GM19099 (cell line): Measurements from ENCODE around the gene PMAIP1.

Experiments used
- POLR2A ChIP-seq: IDR thresholded peaks from 3 replicates; pipeline ENCODE4 v1.6.1; 2011; ENCODE audit warnings: low read depth; ENCODE audit not compliant: insufficient read length; ENCODE audit errors: extremely low read depth

Gene PMAIP1

GRCh38 chr18:59950215-59950944 lies 50.6 kb downstream of the PMAIP1 start:
- no peak for TF ChIP-seq POLR2A

- TF ChIP-seq POLR2A, result no peak
Measured at GRCh38 chr18:59951591-59951990, 51.8 kb downstream of the PMAIP1 start.

DNA sequence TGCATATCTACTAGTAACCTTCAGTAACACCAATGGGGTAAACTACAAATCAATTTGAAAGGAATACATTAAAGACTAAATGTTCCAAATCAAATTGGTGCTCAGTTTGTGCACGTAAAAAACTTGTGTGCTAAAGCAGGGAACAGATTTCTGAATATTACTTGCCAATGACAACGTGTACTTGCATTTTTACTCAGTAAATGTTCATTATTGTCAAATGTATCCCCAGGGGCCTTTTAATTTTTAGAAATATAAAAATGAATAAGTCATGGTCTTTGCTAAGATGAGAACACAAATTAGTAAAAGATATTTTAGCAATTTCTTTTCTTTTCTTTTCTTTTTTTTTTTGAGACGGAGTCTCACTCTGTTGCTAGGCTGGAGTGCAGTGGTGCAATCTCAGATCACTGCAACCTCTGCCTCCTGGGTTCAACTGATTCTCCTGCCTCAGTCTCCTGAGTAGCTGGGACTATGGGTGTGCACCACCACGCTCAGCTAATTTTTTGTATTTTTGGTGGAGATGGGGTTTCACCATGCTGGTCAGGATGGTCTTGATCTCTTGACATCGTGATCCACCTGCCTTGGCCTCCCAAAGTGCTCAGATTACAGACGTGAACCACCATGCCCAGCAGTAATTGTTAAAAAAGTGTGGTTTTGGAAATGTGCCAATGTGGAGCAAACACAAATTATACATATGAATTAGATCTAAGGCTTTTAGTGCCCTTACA lies 52.6 kb downstream of the PMAIP1 start:
- TF ChIP-seq POLR2A, result no peak
